GM18861 (cell line): Measurements from ENCODE around the gene TAF11L12.
"Not testable (repeated sequence)": the region's sequence is repeated elsewhere in the genome, so short reads cannot be mapped to it uniquely, and the experiment has no call there.

Source experiments
- ATAC-seq: cut with Tn5 transposase; IDR thresholded peaks from one replicate; pipeline ENCODE4 v1.9.1; 2021; ENCODE audit not compliant: unreplicated experiment

TAF11L12 gene

DNA sequence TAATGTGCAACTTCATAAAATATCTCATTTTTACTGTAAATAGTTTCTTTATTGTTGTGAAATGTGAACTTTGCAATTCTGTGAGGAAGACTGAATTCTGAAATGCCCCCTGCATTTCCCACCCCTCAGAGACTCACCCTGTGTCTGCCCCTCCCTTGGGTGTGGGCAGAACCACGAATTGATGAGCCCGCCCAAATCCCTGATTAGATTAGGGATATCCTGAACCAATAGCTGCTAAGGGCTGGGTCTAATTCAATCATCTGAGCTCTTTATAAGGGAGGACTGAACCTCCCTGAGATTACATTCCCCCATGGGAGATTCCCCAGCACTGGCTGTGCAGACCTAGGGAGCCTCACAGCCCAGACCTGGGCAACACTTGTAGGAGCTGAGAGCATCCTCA is at the start of gene TAF11L12:
TAF11L12 (plus strand) TSS at position 301 of the 400 bp plus-strand sequence.
- ATAC-seq: not testable (repeated sequence)

DNA sequence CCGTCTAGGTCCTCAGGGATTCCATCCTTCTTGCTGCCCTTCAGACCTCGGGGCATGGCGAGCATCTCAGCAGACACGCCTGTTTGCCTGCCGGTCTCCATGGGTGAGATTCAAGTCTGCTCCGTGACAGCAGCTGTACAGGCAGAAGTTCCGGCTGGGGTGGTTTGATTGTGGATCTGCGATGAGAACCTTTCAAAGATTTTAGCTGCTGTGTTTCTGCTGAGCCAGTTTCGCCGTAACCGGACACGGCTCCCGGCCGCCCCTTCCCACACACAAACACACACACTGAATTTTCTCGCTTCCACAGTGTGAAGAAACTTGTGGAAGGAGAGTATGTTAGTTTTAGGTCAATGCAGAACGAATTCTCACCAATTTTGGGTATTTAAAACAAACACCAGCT is 24.5 kb upstream of the TAF11L12 start, which contains the start of gene TAF11L7:
TAF11L7 (minus strand) TSS at position 101 of the 400 bp plus-strand sequence.
- not testable (repeated sequence) for ATAC-seq

DNA sequence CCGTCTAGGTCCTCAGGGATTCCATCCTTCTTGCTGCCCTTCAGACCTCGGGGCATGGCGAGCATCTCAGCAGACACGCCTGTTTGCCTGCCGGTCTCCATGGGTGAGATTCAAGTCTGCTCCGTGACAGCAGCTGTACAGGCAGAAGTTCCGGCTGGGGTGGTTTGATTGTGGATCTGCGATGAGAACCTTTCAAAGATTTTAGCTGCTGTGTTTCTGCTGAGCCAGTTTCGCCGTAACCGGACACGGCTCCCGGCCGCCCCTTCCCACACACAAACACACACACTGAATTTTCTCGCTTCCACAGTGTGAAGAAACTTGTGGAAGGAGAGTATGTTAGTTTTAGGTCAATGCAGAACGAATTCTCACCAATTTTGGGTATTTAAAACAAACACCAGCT is 19.3 kb upstream of the TAF11L12 start, which contains the start of gene TAF11L8:
TAF11L8 (minus strand) TSS at position 101 of the 400 bp plus-strand sequence.
- not testable (repeated sequence) for ATAC-seq

DNA sequence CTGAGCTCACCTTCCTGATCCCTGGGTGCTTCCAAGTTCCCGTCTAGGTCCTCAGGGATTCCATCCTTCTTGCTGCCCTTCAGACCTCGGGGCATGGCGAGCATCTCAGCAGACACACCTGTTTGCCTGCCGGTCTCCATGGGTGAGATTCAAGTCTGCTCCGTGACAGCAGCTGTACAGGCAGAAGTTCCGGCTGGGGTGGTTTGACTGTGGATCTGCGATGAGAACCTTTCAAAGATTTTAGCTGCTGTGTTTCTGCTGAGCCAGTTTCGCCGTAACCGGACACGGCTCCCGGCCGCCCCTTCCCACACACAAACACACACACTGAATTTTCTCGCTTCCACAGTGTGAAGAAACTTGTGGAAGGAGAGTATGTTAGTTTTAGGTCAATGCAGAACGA is 15.9 kb upstream of the TAF11L12 start, which contains the start of gene TAF11L9:
TAF11L9 (minus strand) TSS at position 140 of the 400 bp plus-strand sequence.
- not testable (repeated sequence) for ATAC-seq

DNA sequence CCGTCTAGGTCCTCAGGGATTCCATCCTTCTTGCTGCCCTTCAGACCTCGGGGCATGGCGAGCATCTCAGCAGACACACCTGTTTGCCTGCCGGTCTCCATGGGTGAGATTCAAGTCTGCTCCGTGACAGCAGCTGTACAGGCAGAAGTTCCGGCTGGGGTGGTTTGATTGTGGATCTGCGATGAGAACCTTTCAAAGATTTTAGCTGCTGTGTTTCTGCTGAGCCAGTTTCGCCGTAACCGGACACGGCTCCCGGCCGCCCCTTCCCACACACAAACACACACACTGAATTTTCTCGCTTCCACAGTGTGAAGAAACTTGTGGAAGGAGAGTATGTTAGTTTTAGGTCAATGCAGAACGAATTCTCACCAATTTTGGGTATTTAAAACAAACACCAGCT is 12.5 kb upstream of the TAF11L12 start, which contains the start of gene TAF11L10:
TAF11L10 (minus strand) TSS at position 101 of the 400 bp plus-strand sequence.
- ATAC-seq: not testable (repeated sequence)

DNA sequence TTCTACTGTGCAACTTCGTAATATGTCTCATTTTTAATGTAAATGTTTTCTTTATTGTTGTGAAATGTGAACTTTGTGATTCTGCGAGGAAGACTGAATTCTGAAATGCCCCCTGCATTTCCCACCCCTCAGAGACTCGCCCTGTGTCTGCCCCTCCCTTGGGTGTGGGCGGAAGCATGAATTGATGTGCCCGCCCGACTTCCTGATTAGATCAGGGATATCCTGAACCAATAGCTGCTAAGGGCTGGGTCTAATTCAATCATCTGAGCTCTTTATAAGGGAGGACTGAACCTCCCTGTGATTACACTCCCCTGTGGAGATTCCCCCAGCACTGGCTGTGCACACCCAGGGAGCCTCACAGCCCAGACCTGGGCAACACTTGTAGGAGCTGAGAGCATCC is 6.3 kb upstream of the TAF11L12 start, which contains the start of gene TAF11L11:
TAF11L11 (plus strand) TSS at position 304 of the 400 bp plus-strand sequence.
- ATAC-seq: not testable (repeated sequence)

DNA sequence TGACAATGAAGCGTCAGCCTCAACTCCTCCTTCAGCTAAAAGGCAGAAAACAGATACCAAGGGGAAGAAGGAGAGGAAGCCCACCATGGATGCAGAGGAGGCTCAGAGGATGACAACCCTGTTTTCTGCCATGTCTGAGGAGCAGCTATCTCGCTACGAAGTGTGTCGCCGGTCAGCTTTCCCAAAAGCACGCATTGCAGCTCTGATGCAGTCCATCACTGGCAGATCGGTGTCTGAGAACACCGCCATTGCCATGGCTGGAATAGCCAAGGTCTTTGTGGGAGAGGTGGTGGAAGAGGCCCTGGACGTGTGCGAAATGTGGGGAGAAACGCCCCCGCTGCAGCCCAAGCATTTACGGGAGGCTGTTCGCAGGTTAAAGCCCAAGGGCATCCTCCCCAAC is 5.2 kb upstream of the TAF11L12 start:
- no peak for ATAC-seq

DNA sequence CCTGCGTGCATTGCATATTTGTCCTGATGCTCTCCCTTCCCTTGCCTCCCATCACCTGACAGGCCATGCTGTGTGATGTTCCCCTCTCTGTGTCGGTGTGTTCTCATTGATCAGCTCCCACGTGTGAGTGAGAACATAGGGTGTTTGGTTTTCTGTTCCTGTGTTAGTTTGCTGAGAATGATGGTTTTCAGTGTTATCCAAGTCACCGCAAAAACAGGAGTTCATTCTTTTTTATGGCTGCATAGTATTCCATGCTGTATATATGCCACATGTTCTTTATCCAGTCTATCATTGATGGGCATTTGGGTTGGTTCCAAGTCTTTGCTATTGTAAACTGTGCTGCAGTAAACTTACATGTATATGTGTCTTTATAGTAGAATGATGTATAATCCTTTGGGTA is 2.7 kb upstream of the TAF11L12 start:
- not testable (repeated sequence) for ATAC-seq

DNA sequence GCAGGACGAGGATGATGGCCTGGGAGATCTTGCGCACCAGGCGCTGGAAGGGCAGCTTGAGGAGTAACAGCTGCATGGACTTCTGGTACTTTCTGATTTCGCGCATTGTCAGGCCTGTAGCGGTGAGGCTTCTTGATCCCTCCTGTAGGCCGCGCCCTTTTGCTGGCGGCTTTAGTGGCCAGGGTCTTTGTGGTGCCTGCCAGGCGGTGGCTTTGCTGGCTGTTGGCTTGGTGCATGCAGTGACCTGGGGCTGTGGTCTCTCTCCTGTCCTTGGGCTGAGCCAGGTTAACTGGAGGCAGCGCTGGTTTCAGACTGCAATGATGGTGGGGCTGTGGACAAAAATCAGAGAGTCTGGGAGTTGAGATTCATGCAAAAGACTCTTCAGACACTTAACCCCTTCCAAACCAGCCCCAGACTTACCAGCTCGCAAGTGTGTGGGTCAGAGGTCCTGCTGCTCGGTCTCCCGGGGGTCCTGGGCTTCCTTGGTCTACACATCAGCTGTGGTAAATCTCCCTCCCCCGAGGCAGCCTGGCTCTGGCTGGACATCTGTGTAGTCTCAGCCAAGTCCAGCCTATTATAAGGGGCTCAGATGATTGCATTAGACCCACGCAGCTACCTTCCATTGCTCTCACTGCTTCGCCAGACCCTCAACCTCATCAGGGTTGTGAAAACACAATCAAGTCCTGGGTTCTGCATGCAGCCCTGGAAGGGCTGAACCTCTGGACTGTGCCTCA is 4.8 kb downstream of the TAF11L12 start:
- ATAC-seq: no peak

DNA sequence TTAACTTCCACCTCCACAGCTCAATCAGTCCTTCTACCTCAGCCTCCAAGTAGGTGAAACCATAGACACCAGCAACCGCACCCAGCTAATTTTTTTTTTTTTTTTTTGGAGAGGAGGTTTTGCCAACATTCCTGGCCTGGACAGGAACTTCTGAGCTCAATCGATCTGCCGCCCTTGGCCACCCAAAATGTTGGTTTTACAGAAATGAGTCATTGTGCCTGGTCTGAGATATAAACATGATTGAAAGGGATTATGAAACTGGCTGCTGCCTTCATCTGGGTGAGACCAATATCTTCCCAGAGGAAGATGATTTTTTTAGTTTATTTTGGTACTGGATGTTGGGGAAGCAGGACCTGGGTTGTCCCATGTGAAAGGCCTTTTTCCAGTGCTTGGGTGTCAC is 9.2 kb downstream of the TAF11L12 start:
- ATAC-seq: no peak

DNA sequence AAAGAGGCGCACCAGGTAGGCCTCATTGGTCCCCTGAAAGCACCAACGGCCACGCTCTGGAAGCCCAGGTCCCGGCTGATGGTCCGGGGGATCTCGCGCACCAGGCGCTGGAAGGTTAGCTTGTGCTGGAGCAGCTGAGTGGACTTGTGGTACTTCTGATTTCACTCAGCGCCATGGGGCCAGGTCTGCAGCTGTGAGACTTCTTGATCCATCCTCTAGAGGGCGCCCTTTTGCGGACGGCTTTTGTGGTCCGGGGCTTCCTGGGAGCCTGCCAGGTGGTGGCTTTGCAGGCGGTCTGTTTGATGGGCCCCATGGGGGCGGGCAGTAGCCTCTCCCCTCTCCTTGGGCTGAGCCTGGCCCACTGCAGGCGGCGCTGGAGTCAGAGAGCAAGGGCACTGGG is 10.4 kb downstream of the TAF11L12 start:
- ATAC-seq: no peak

DNA sequence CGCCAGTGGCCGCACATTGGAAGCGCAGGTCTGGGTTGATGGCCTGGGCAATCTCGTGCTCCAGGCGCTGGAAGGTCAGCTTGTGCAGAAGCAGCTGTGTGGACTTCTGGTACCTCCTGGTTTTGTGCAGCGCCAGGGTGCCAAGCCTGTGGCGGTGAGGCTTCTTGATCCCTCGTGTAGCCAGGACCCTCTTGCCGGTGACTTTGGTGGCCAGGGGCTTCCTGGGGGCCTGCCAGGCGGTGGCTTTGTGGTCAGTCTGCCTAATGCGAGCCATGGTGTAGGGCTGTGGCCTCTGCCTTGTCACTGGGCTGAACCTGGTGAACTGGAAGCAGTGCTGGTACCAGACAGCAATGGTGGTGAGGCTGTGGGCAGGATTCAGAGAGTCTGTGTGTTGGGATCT is 15.5 kb downstream of the TAF11L12 start:
- no peak for ATAC-seq

DNA sequence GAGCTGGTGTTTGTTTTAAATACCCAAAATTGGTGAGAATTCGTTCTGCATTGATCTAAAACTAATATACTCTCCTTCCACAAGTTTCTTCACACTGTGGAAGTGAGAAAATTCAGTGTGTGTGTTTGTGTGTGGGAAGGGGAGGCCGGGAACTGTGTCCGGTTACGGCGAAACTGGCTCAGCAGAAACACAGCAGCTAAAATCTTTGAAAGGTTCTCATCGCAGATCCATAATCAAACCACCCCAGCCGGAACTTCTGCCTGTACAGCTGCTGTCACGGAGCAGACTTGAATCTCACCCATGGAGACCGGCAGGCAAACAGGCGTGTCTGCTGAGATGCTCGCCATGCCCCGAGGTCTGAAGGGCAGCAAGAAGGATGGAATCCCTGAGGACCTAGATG is 21.6 kb downstream of the TAF11L12 start, which contains the start of gene TAF11L13:
TAF11L13 (plus strand) TSS at position 301 of the 400 bp plus-strand sequence.
- ATAC-seq: not testable (repeated sequence)

DNA sequence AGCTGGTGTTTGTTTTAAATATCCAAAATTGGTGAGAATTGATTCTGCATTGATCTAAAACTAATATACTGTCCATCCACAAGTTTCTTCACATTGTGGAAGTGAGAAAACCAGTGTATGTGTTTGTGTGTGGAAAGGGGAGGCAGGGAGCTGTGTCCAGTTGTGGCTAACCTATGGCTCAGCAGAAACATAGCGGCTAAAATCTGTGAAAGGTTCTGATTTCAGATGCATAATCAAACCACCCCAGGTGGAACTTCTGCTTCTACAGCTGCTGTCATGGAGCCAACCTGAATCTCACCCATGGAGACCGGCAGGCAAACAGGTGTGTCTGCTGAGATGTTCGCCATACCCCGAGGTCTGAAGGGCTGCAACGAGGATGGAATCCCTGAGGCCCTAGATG is 24.0 kb downstream of the TAF11L12 start, which contains the start of gene TAF11L14:
TAF11L14 (plus strand) TSS at position 301 of the 400 bp plus-strand sequence.
- ATAC-seq: no peak

DNA sequence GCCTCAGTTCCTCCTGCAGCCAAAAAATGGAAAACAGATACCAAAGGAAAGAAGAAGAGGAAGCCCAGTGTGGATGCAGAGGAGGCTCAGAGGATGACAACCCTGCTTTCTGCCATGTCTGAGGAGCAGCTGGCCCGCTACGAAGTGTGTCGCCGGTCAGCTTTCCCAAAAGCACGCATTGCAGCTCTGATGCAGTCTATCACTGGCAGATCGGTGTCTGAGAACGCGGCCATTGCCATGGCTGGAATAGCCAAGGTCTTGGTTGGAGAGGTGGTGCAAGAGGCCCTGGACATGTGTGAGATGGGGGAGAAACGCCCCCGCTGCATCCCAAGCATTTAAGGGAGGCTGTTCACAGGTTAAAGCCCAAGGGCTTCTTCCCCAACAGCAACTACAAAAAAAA is 39.0 kb downstream of the TAF11L12 start:
- ATAC-seq: not testable (repeated sequence)

DNA sequence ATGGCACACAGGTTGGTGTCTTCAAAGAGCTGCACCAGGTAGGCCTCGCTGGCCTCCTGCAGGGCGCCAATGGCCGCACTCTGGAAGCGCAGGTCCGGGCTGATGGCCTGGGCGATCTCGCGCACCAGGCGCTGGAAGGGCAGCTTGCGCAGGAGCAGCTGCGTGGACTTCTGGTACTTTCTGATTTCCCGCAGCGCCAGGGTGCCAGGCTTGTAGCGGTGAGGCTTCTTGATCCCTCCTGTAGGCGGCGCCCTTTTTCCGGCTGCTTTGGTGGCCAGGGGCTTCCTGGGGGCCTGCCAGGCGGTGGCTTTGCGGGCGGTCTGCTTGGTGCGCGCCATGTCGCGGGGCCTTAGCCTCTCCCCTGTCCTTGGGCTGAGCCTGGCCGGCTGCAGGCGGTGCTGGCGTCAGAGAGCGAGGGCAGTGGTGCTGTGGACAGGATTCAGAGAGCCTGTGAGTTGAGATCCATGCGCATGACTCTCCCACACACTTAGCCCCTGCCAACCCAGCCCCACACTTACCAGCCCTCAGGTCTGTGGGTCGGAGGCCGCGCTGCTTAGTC is 45.1 kb downstream of the TAF11L12 start:
- ATAC-seq: not testable (repeated sequence)

DNA sequence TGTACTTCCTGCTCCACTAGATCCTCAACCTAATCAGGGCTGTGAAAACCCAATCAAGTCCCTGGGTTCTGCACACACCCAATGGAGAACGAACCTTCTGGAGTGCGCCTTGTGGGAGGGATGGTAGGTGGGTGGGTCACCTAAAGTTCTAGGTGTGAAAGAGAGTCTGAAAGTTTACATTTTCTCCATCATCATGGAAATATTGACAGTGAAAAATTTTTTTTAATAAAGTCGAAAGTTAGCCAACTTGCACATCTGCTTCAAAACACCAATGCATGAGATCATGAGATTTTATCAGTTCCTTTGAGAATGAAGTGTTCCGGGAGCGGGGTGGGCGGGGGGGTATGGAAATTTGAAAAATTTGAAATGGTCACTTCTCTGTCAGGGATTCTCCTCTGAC is 45.7 kb downstream of the TAF11L12 start:
- ATAC-seq: no peak
